ENCODE results near the gene MSI2. TPM values are rescaled to one million over a fixed set of nuclear protein-coding genes. Genes with fewer than 3 reads are reported as not detected.

Gene MSI2
- total RNA-seq, 1 donor: 23.2 TPM

DNA sequence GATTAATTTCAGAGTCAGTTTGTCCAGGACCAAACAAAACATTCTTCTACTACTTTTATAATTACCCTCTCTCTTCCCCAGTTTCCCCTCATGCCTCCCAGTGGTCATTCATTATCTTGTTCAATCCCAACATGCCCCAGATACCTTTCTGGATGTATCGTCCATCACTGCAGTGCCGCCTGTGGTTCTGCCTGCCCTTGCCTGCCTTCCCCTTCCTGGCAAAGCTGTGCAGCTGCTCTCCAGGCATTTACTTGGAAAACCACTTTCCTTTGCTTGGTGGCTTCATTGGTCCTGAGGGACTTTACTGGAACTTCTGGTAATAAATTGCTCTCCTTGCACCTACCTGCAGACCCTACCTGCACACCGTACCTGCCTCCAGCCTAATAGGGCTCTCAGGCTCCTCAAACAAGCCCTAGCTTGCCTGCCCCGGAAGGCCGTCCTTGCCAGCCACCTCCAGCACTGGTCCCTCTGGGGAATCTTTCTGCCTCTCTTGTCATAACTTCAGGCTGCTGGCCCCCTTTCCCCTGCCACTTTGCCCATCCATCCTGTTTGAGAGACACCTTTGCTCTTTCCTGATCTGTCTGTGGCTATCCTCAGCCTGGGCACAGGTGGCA lies 19.5 kb upstream of the MSI2 start:
- peak; percentile 22 for DNase-seq (ENCODE audit: insufficient read length, low spot score, missing footprints)
- Histone ChIP-seq H3K36me3 (ENCODE audit: insufficient read depth, low read length) (no peaks in the 10 kb centered on the region), H3K27ac (ENCODE audit: low read depth, low read length) (no peak overlapping the region), H3K4me3 (ENCODE audit: insufficient read depth, low read length) (no peak overlapping the region), H3K9me3 (ENCODE audit: low read depth, low read length) (no peaks in the 10 kb centered on the region), H2AFZ (ENCODE audit: low read length) (no peak overlapping the region), H3K4me2 (ENCODE audit: insufficient read depth, low read length) (no peak overlapping the region), H3K27me3 (ENCODE audit: insufficient read depth, low read length) (peaks cover 2% of the 10 kb centered on the region), H3K79me2 (ENCODE audit: insufficient read depth, low read length) (no peaks in the 10 kb centered on the region), H4K20me1 (ENCODE audit: insufficient read depth, low read length) (no peaks in the 10 kb centered on the region), H3K4me1 (ENCODE audit: insufficient read depth, low read length) (no peaks in the 10 kb centered on the region)
- TF ChIP-seq, protein P1, sequence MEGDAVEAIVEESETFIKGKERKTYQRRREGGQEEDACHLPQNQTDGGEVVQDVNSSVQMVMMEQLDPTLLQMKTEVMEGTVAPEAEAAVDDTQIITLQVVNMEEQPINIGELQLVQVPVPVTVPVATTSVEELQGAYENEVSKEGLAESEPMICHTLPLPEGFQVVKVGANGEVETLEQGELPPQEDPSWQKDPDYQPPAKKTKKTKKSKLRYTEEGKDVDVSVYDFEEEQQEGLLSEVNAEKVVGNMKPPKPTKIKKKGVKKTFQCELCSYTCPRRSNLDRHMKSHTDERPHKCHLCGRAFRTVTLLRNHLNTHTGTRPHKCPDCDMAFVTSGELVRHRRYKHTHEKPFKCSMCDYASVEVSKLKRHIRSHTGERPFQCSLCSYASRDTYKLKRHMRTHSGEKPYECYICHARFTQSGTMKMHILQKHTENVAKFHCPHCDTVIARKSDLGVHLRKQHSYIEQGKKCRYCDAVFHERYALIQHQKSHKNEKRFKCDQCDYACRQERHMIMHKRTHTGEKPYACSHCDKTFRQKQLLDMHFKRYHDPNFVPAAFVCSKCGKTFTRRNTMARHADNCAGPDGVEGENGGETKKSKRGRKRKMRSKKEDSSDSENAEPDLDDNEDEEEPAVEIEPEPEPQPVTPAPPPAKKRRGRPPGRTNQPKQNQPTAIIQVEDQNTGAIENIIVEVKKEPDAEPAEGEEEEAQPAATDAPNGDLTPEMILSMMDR (IDR thresholded peaks at IDR 0.05; ENCODE audit: extremely low read depth, low read depth, low read length): no peak

DNA sequence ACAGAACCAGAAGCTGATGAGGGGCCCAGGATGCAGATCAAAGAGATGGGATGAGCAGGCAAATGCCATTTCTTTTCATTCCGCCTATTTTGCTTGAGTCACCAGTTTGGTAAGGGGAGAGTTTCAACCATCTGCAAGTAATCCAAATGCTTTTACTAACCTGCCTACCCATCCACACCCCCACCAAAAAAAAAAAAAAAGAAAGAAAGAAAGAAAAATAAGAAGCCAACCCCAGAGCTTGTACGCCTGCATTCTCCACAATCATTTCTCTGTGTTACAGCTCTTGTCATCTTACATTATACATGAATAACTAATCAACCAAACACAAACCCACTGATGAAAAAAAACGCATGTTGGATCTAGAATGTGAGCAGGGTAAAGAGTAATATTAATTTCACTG lies 15.7 kb upstream of the MSI2 start:
- Histone ChIP-seq H3K36me3 (ENCODE audit: insufficient read depth, low read length) (no peaks in the 10 kb centered on the region), H3K27me3 (ENCODE audit: insufficient read depth, low read length) (peaks cover 2% of the 10 kb centered on the region), H3K4me1 (ENCODE audit: insufficient read depth, low read length) (no peaks in the 10 kb centered on the region), H3K4me3 (ENCODE audit: insufficient read depth, low read length) (no peak overlapping the region), H3K9me3 (ENCODE audit: low read depth, low read length) (no peaks in the 10 kb centered on the region), H2AFZ (ENCODE audit: low read length) (no peak overlapping the region), H3K79me2 (ENCODE audit: insufficient read depth, low read length) (no peaks in the 10 kb centered on the region), H4K20me1 (ENCODE audit: insufficient read depth, low read length) (no peaks in the 10 kb centered on the region), H3K27ac (ENCODE audit: low read depth, low read length) (no peak overlapping the region), H3K4me2 (ENCODE audit: insufficient read depth, low read length) (no peak overlapping the region)
- DNase-seq (ENCODE audit: insufficient read length, low spot score, missing footprints): no peak
- TF ChIP-seq, protein P1 (IDR thresholded peaks at IDR 0.05; ENCODE audit: extremely low read depth, low read depth, low read length): no peak

DNA sequence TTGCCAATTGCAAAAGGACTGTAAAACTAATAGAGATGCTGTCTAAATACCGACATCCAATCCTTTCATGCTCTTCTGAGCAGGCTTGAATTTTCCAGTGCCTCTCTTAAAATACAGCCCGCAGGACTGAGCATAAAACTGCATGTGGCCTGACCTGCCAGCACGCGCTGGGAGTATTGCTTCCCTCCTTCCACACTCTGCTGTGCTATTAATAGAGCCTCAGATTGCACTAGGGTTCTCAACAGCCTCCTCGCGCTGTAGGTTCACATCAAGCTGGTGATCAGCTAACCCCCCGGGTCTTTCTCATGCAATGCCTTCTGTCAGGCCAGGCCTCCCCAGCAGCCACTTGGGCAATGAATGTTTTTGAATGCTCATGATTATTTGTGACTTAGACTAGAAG lies 14.2 kb upstream of the MSI2 start:
- Histone ChIP-seq H3K9me3 (ENCODE audit: low read depth, low read length) (no peaks in the 10 kb centered on the region), H3K27ac (ENCODE audit: low read depth, low read length) (no peak overlapping the region), H3K4me3 (ENCODE audit: insufficient read depth, low read length) (no peak overlapping the region), H3K4me1 (ENCODE audit: insufficient read depth, low read length) (no peaks in the 10 kb centered on the region), H3K27me3 (ENCODE audit: insufficient read depth, low read length) (peaks cover 12% of the 10 kb centered on the region), H3K36me3 (ENCODE audit: insufficient read depth, low read length) (no peaks in the 10 kb centered on the region), H3K4me2 (ENCODE audit: insufficient read depth, low read length) (no peak overlapping the region), H4K20me1 (ENCODE audit: insufficient read depth, low read length) (no peaks in the 10 kb centered on the region), H3K79me2 (ENCODE audit: insufficient read depth, low read length) (no peaks in the 10 kb centered on the region), H2AFZ (ENCODE audit: low read length) (no peak overlapping the region)
- TF ChIP-seq, protein P1 (IDR thresholded peaks at IDR 0.05; ENCODE audit: extremely low read depth, low read depth, low read length): no peak
- DNase-seq (ENCODE audit: insufficient read length, low spot score, missing footprints): no peak

DNA sequence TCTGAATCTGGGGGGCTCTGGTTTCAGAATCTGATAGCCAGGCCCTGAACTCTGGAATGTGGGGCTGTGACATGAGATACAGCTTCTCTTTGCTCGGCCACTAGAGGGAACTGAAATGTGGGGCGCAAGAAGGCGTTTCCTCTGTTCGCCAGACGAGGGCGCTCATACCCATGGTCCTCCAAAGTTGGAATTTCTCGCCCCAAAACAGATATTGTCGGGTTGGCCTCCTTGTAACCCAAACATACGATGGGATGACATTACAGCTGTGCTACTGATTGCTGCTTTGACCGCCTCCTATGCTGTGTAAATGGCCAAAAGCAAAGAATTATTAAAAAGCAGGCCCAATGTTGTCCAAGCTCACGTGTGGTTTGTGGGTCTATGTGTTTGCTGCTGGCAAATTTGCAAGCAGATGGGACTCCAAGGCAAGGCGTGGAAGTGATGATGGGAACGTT lies 13.1 kb upstream of the MSI2 start:
- peak; percentile 77 for DNase-seq (ENCODE audit: insufficient read length, low spot score, missing footprints)
- Histone ChIP-seq H3K27me3 (ENCODE audit: insufficient read depth, low read length) (peaks cover 12% of the 10 kb centered on the region), H3K36me3 (ENCODE audit: insufficient read depth, low read length) (no peaks in the 10 kb centered on the region), H3K27ac (ENCODE audit: low read depth, low read length) (no peak overlapping the region), H3K4me3 (ENCODE audit: insufficient read depth, low read length) (no peak overlapping the region), H2AFZ (ENCODE audit: low read length) (no peak overlapping the region), H3K79me2 (ENCODE audit: insufficient read depth, low read length) (no peaks in the 10 kb centered on the region), H4K20me1 (ENCODE audit: insufficient read depth, low read length) (no peaks in the 10 kb centered on the region), H3K4me2 (ENCODE audit: insufficient read depth, low read length) (no peak overlapping the region), H3K4me1 (ENCODE audit: insufficient read depth, low read length) (no peaks in the 10 kb centered on the region), H3K9me3 (ENCODE audit: low read depth, low read length) (no peaks in the 10 kb centered on the region)
- TF ChIP-seq, protein P1 (IDR thresholded peaks at IDR 0.05; ENCODE audit: extremely low read depth, low read depth, low read length): peak; percentile 100
